IMR-90 (cell line): ENCODE data around the gene MS4A15. TPM values are rescaled to one million over a fixed set of nuclear protein-coding genes. Genes with fewer than 3 reads are reported as not detected.

Experiments
- ATAC-seq: fragments of 200-7000 bp; cut with Tn5 transposase; 2 replicates; pipeline ENCODE4 v1.9.1; 2020; ENCODE audit warnings: low read depth, mild to moderate bottlenecking, moderate library complexity
- BruUV-seq: library from RNA; stranded (reverse); fragments of 400-500 nt; replicated peaks from 2 replicates; lab custom pipeline; 2021; lab: Mats Ljungman, UMichigan
- CTCF ChIA-PET: fragments of 300-600 bp; formaldehyde crosslinking; extraction: SDS; loops from one replicate; lab custom pipeline; 2021; ENCODE audit warnings: antibody characterized with exemption; lab: Yijun Ruan, JAX
- POLR2A ChIA-PET: fragments of 300-600 bp; sonication (Branson Sonifier 250); formaldehyde crosslinking; loops from one replicate; lab custom pipeline; 2022; ENCODE audit warnings: antibody characterized with exemption; ENCODE audit not compliant: unreplicated experiment; lab: Charles Lee
- DNase-seq: peaks from one replicate; pipeline ENCODE4 v3.0.0; 2013
- H2AFZ ChIP-seq: replicated peaks from 2 replicates; pipeline ENCODE3; 2013; ENCODE audit warnings: low read length, mild to moderate bottlenecking; ENCODE audit not compliant: poor library complexity
- H2AK5ac ChIP-seq: 2 replicates; pipeline ENCODE4 v1.6.1; 2013; ENCODE audit warnings: low read depth, low read length, inconsistent platforms
- H2AK9ac ChIP-seq: replicated peaks from 2 replicates; pipeline ENCODE3; 2013; ENCODE audit warnings: mild to moderate bottlenecking, low read depth, low read length, moderate library complexity; ENCODE audit not compliant: poor library complexity
- H2BK120ac ChIP-seq: 2 replicates; pipeline ENCODE4 v1.6.1; 2013; ENCODE audit warnings: low read depth, low read length, inconsistent platforms
- H2BK15ac ChIP-seq: 3 replicates; pipeline ENCODE4 v1.6.1; 2013; ENCODE audit warnings: low read depth, low read length, inconsistent platforms
- H2BK20ac ChIP-seq: 2 replicates; pipeline ENCODE4 v1.6.1; 2013; ENCODE audit warnings: low read depth, mild to moderate bottlenecking, inconsistent platforms, low read length, moderate library complexity
- H2BK5ac ChIP-seq: 2 replicates; pipeline ENCODE4 v1.6.1; 2013; ENCODE audit warnings: mild to moderate bottlenecking, low read depth, low read length, inconsistent platforms; ENCODE audit not compliant: poor library complexity, severe bottlenecking
- H3K14ac ChIP-seq: replicated peaks from 2 replicates; pipeline ENCODE4 v1.6.1; 2013; ENCODE audit warnings: low read depth, low read length, inconsistent platforms
- H3K18ac ChIP-seq: 2 replicates; pipeline ENCODE4 v1.6.1; 2013; ENCODE audit warnings: low read depth, low read length, control low read depth
- H3K23ac ChIP-seq: 2 replicates; pipeline ENCODE4 v1.6.1; 2013; ENCODE audit warnings: low read depth, low read length, inconsistent platforms
- H3K27ac ChIP-seq: 2 replicates; pipeline ENCODE4 v1.5.1; 2013; ENCODE audit warnings: mild to moderate bottlenecking, control low read depth, low read length; ENCODE audit not compliant: insufficient read depth
- H3K27me3 ChIP-seq: 2 replicates; pipeline ENCODE4 v1.6.1; 2013; ENCODE audit warnings: low read length; ENCODE audit not compliant: control insufficient read depth, insufficient read depth
- H3K36me3 ChIP-seq: 2 replicates; pipeline ENCODE4 v1.6.1; 2013; ENCODE audit warnings: low read length, mixed read lengths; ENCODE audit not compliant: control insufficient read depth, insufficient read depth
- H3K4ac ChIP-seq: 2 replicates; pipeline ENCODE4 v1.6.1; 2013; ENCODE audit warnings: low read depth, low read length, inconsistent platforms
- H3K4me1 ChIP-seq: 2 replicates; pipeline ENCODE4 v1.6.1; 2013; ENCODE audit warnings: low read length, mixed read lengths; ENCODE audit not compliant: control insufficient read depth, insufficient read depth
- H3K4me2 ChIP-seq: 2 replicates; pipeline ENCODE4 v1.6.1; 2013; ENCODE audit warnings: low read depth, mild to moderate bottlenecking, control low read depth, low read length, moderate library complexity
- H3K4me3 ChIP-seq: 2 replicates; pipeline ENCODE4 v1.5.1; 2013; ENCODE audit warnings: low read depth, mild to moderate bottlenecking, control low read depth, low read length, moderate library complexity; ENCODE audit not compliant: insufficient read depth
- H3K56ac ChIP-seq: 2 replicates; pipeline ENCODE4 v1.6.1; 2013; ENCODE audit warnings: low read length, inconsistent platforms; ENCODE audit not compliant: insufficient read depth; ENCODE audit errors: extremely low read depth
- H3K79me1 ChIP-seq, 2 experiments: 2 replicates each; pipeline ENCODE4 v1.6.1; 2013; ENCODE audit warnings: low read length in 2 of 2, inconsistent platforms in 1 of 2, low read depth in 1 of 2
- H3K9ac ChIP-seq: 2 replicates; pipeline ENCODE4 v1.6.1; 2013; ENCODE audit warnings: low read depth, low read length, control low read depth
- H3K9me1 ChIP-seq: 2 replicates; pipeline ENCODE4 v1.6.1; 2013; ENCODE audit warnings: low read length, inconsistent platforms; ENCODE audit not compliant: insufficient read depth
- H3K9me3 ChIP-seq: 2 replicates; pipeline ENCODE4 v1.6.1; 2013; ENCODE audit warnings: low read length; ENCODE audit not compliant: control insufficient read depth, insufficient read depth
- H4K20me1 ChIP-seq: 2 replicates; pipeline ENCODE4 v1.6.1; 2013; ENCODE audit warnings: low read length, inconsistent platforms; ENCODE audit not compliant: insufficient read depth
- H4K5ac ChIP-seq: 2 replicates; pipeline ENCODE4 v1.6.1; 2013; ENCODE audit warnings: mild to moderate bottlenecking, low read depth, low read length, control low read depth
- H4K8ac ChIP-seq, 2 experiments: 2 replicates each; pipeline ENCODE4 v1.6.1; 2013; ENCODE audit warnings: low read depth in 2 of 2, low read length in 2 of 2, control low read depth in 1 of 2, inconsistent platforms in 1 of 2
- H4K91ac ChIP-seq: 2 replicates; pipeline ENCODE4 v1.6.1; 2013; ENCODE audit warnings: low read depth, low read length, inconsistent platforms; ENCODE audit not compliant: insufficient read depth
- BHLHE40 ChIP-seq: fragments of 150-350 bp; IDR thresholded peaks from 2 replicates; pipeline ENCODE4 v1.6.1; 2016; ENCODE audit warnings: mild to moderate bottlenecking, low read depth, low read length
- CEBPB ChIP-seq: IDR thresholded peaks from 2 replicates; pipeline ENCODE4 v1.6.1; 2012; ENCODE audit warnings: low read depth, low read length, improper control_type of control experiment
- CHD1 ChIP-seq: IDR thresholded peaks from 2 replicates; pipeline ENCODE4 v1.6.1; 2012; ENCODE audit warnings: low read depth, low read length, improper control_type of control experiment
- CTCF ChIP-seq: conservative IDR thresholded peaks from 2 replicates; pipeline ENCODE4 v1.5.1; 2012; ENCODE audit warnings: mild to moderate bottlenecking, low read depth, low read length, improper control_type of control experiment
- ELK1 ChIP-seq: fragments of 150-350 bp; IDR thresholded peaks from 2 replicates; pipeline ENCODE4 v1.6.1; 2016; ENCODE audit warnings: low read depth, mild to moderate bottlenecking, low read length, moderate library complexity, borderline replicate concordance
- MAFK ChIP-seq: IDR thresholded peaks from 2 replicates; pipeline ENCODE4 v1.6.1; 2012; ENCODE audit warnings: low read depth, low read length, improper control_type of control experiment
- MAZ ChIP-seq: IDR thresholded peaks from 2 replicates; pipeline ENCODE4 v1.6.1; 2012; ENCODE audit warnings: low read depth, mild to moderate bottlenecking, low read length, improper control_type of control experiment, moderate library complexity, borderline replicate concordance
- POLR2A ChIP-seq: IDR thresholded peaks from 2 replicates; pipeline ENCODE4 v1.6.1; 2012; ENCODE audit warnings: mild to moderate bottlenecking, low read depth, low read length
- RAD21 ChIP-seq: IDR thresholded peaks from 2 replicates; pipeline ENCODE4 v1.6.1; 2012; ENCODE audit warnings: low read length, improper control_type of control experiment
- RCOR1 ChIP-seq: IDR thresholded peaks from 2 replicates; pipeline ENCODE4 v1.6.1; 2012; ENCODE audit warnings: mild to moderate bottlenecking, low read length, improper control_type of control experiment; ENCODE audit not compliant: insufficient replicate concordance
- RFX5 ChIP-seq: IDR thresholded peaks from 2 replicates; pipeline ENCODE4 v1.8.0; 2012; ENCODE audit warnings: low read depth, mild to moderate bottlenecking, low read length, moderate library complexity
- WGBS, 2 experiments: methylation state at CpG; one replicate each; pipeline versions ENCODE4 v1.1.5 to v1.1.7; 2013; ENCODE audit warnings: missing lambda C conversion rate in 2 of 2; ENCODE audit not compliant: insufficient read length in 1 of 2; ENCODE audit errors: extremely low coverage in 2 of 2; 5-methylcytosine and 5-hydroxymethylcytosine counted together
- dilution Hi-C: fragments of 300-500 bp; cut with HindIII; formaldehyde crosslinking; loops from one replicate; pipeline ENCODE4 v1.14.3; 2018; ENCODE audit warnings: low sequenced_read_pairs; ENCODE audit not compliant: unreplicated experiment
- in situ Hi-C: fragments of 300-500 bp; cut with MboI; formaldehyde crosslinking; loops from 3 replicates; pipeline ENCODE4 v1.14.3; 2019; ENCODE audit warnings: low sequenced_read_pairs, inconsistent platforms, mixed read lengths
- intact Hi-C: fragments of 100-400 bp; cut with micrococcal nuclease; formaldehyde crosslinking; loops from 2 replicates; pipeline ENCODE4 v1.10.0; 2022
- polyA plus RNA-seq, 3 experiments: library from polyadenylated mRNA; depleted of rRNA; stranded (reverse); fragments of >200 nt; gene quantifications; 2 replicates each; pipeline ENCODE4 v1.2.3, GENCODE V29; 2012; ENCODE audit warnings: low replicate concordance in 1 of 3
- total RNA-seq: library from RNA; depleted of rRNA; stranded (reverse); fragments of >200 nt; gene quantifications from 2 replicates; pipeline ENCODE4 v1.2.3, GENCODE V29; 2012

Gene MS4A15
- total and polyA plus RNA-seq, 2 of the 4 experiments (the other 2 are of a cell fraction) = not detected

- no peak overlapping the region for H2AK9ac ChIP-seq
- no peak overlapping the region for H3K23ac ChIP-seq
- 20% methylated on average over 2 of the region's 7 CpGs; no CpG with 5 or more reads in 1 of the 2 experiments for WGBS, 2 experiments
- no peaks in the 10 kb centered on the region for H3K36me3 ChIP-seq
- no peak overlapping the region for H3K4me2 ChIP-seq
- in situ Hi-C loops = no loop called here
- H3K4ac ChIP-seq = no peak overlapping the region
- no peak overlapping the region for H3K9ac ChIP-seq
- no peak overlapping the region for H4K5ac ChIP-seq
- no peak overlapping the region for H2AK5ac ChIP-seq
- H3K14ac ChIP-seq = no peak overlapping the region
- no peak overlapping the region for H4K91ac ChIP-seq
- no peak overlapping the region for H4K8ac ChIP-seq
- H2BK5ac ChIP-seq = no peak overlapping the region
- no peak overlapping the region for H3K56ac ChIP-seq
- CTCF ChIA-PET = no interaction called here
- no peak overlapping the region for H2AFZ ChIP-seq
- DNase-seq = no peak
- H2BK15ac ChIP-seq = no peak overlapping the region
- intact Hi-C loops = no loop called here
- no peaks in the 10 kb centered on the region for H3K4me1 ChIP-seq
- H3K4me3 ChIP-seq = no peak overlapping the region
- no peak for ATAC-seq
- no peaks in the 10 kb centered on the region for H3K9me1 ChIP-seq
- BruUV-seq = no TSS peak
- TF ChIP-seq CTCF = no peak
- TF ChIP-seq MAZ = no peak
- no peak for TF ChIP-seq RCOR1
- TF ChIP-seq MAFK = no peak
- TF ChIP-seq CHD1 = no peak
- TF ChIP-seq ELK1 = no peak
- TF ChIP-seq RAD21 = no peak
- no peak for TF ChIP-seq POLR2A
- TF ChIP-seq RFX5 = no peak
- no peak for TF ChIP-seq CEBPB
- TF ChIP-seq BHLHE40 = no peak
- H4K20me1 ChIP-seq = no peaks in the 10 kb centered on the region
- dilution Hi-C loops = no loop called here
- H3K79me1 ChIP-seq = no peaks in the 10 kb centered on the region
- no peaks in the 10 kb centered on the region for H3K9me3 ChIP-seq
- no peak overlapping the region for H3K18ac ChIP-seq
- H2BK20ac ChIP-seq = no peak overlapping the region
- POLR2A ChIA-PET = no interaction called here
- H2BK120ac ChIP-seq = no peak overlapping the region
- H3K27ac ChIP-seq = no peak overlapping the region
- H3K27me3 ChIP-seq = no peaks in the 10 kb centered on the region
These were observed 17.6 kb upstream of the MS4A15 start for GRCh38 chr11:60739114-60739513.
